Ishikawa (cell line): ENCODE measurements around the gene CEP43.

Experiments
- CEBPB ChIP-seq: IDR thresholded peaks from 2 replicates; pipeline ENCODE4 v1.6.1; 2012
- CREB1 ChIP-seq: IDR thresholded peaks from 2 replicates; pipeline ENCODE4 v1.6.1; 2012; ENCODE audit warnings: low read depth
- EGR1 ChIP-seq: IDR thresholded peaks from 2 replicates; pipeline ENCODE4 v1.6.1; 2012
- EP300 ChIP-seq: IDR thresholded peaks from 2 replicates; pipeline ENCODE4 v1.6.1; 2012; ENCODE audit warnings: borderline replicate concordance
- NFIC ChIP-seq: IDR thresholded peaks from 2 replicates; pipeline ENCODE4 v1.6.1; 2012
- RAD21 ChIP-seq: IDR thresholded peaks from 2 replicates; pipeline ENCODE4 v1.6.1; 2012; ENCODE audit warnings: low read depth
- TAF1 ChIP-seq: IDR thresholded peaks from 2 replicates; pipeline ENCODE4 v1.6.1; 2012; ENCODE audit warnings: low read depth, mild to moderate bottlenecking
- TCF12 ChIP-seq: IDR thresholded peaks from 2 replicates; pipeline ENCODE4 v1.6.1; 2012; ENCODE audit warnings: low read depth
- YY1 ChIP-seq: IDR thresholded peaks from 2 replicates; pipeline ENCODE4 v1.6.1; 2012; ENCODE audit warnings: low read depth
- ZBTB7A ChIP-seq: IDR thresholded peaks from 2 replicates; pipeline ENCODE4 v1.6.1; 2012; ENCODE audit warnings: low read depth
- TF ChIP-seq, protein P1 (sequence below): IDR thresholded peaks from 2 replicates; pipeline ENCODE4 v1.6.1; 2012
- TF ChIP-seq, protein P2 (sequence below): IDR thresholded peaks from 2 replicates; pipeline ENCODE4 v1.6.1; 2012; ENCODE audit warnings: low read depth, mild to moderate bottlenecking
- TF ChIP-seq, protein P3 (sequence below): IDR thresholded peaks from 2 replicates; pipeline ENCODE4 v1.6.1; 2012

DNA sequence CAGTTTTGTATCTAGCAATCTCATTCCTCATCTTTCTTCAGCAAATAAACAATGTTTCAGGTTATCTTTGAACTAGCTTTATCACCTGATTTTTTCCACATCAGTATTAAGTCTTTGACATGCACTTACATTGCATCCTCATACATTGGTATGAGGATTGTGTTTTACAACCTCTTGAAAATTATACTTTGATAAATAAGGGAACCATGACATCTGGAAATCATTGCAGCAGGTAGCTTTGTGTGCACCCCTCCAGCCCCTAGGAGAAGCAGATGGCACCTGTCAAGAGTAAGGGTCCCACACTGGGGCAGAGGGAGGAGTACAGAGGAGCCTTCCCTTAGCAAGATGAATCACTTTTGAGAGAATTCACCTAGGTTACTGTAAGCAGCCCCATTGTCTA is 29.1 kb upstream of the CEP43 start:
- TF ChIP-seq EGR1 (no peak), YY1 (no peak), ZBTB7A (no peak), CREB1 (no peak), TAF1 (no peak), CEBPB (no peak), NFIC (no peak), EP300 (no peak), RAD21 (no peak), TCF12 (no peak)
- TF ChIP-seq, protein P1, sequence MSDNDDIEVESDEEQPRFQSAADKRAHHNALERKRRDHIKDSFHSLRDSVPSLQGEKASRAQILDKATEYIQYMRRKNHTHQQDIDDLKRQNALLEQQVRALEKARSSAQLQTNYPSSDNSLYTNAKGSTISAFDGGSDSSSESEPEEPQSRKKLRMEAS = no peak
- TF ChIP-seq, protein P2, sequence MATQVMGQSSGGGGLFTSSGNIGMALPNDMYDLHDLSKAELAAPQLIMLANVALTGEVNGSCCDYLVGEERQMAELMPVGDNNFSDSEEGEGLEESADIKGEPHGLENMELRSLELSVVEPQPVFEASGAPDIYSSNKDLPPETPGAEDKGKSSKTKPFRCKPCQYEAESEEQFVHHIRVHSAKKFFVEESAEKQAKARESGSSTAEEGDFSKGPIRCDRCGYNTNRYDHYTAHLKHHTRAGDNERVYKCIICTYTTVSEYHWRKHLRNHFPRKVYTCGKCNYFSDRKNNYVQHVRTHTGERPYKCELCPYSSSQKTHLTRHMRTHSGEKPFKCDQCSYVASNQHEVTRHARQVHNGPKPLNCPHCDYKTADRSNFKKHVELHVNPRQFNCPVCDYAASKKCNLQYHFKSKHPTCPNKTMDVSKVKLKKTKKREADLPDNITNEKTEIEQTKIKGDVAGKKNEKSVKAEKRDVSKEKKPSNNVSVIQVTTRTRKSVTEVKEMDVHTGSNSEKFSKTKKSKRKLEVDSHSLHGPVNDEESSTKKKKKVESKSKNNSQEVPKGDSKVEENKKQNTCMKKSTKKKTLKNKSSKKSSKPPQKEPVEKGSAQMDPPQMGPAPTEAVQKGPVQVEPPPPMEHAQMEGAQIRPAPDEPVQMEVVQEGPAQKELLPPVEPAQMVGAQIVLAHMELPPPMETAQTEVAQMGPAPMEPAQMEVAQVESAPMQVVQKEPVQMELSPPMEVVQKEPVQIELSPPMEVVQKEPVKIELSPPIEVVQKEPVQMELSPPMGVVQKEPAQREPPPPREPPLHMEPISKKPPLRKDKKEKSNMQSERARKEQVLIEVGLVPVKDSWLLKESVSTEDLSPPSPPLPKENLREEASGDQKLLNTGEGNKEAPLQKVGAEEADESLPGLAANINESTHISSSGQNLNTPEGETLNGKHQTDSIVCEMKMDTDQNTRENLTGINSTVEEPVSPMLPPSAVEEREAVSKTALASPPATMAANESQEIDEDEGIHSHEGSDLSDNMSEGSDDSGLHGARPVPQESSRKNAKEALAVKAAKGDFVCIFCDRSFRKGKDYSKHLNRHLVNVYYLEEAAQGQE = no peak
- TF ChIP-seq, protein P3, sequence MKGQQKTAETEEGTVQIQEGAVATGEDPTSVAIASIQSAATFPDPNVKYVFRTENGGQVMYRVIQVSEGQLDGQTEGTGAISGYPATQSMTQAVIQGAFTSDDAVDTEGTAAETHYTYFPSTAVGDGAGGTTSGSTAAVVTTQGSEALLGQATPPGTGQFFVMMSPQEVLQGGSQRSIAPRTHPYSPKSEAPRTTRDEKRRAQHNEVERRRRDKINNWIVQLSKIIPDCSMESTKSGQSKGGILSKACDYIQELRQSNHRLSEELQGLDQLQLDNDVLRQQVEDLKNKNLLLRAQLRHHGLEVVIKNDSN = no peak
